GM19238 (cell line): ENCODE results near the gene CS.
A peak's percentile ranks its signal among the peaks of the same experiment; 100 is the strongest.
"Not testable (repeated sequence)": the region's sequence is repeated elsewhere in the genome, so short reads cannot be mapped to it uniquely, and the experiment has no call there.

Experiments
- DNase-seq: peaks from one replicate; pipeline ENCODE4 v3.0.0; 2011; ENCODE audit warnings: low spot score; ENCODE audit not compliant: insufficient read length

Gene CS

DNA sequence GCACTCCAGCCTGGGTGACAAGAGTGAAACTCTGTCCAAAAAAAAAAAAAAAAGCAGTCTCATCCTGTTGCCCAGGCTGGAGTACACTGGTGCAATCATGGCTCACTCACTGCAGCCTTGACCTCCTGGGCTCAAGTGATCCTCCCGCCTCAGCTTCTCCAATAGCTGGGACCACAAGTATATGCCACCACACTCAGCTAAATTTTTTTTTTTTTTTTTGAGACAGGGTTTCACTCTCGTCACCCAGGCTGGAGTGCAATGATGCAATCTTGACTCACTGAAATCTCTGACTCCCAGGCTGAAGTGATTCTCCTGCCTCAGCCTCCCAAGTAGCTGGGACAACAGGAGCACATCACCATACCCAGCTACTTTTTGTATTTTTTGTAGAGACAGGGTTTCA, 20.9 kb upstream of the CS start:
- DNase-seq = no peak

DNA sequence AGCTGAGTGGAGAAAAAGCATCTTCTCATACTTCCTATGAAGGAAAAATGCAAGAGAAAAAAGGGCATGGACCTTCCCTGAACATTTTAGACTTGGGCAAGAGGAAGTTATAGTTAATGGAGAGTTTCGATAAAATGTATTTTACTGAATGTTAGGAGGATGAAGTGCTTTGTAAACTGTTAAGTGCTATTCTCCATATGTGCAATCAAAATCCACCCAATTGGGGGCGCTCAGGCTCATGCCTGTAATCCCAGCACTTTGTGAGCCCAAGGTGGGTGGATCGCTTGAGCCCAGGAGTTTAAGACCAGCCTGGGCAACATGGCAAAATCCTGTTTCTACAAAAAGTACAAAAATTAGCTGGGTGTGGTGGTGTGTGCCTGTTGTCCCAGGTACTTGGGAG, 17.5 kb upstream of the CS start:
- DNase-seq = no peak

DNA sequence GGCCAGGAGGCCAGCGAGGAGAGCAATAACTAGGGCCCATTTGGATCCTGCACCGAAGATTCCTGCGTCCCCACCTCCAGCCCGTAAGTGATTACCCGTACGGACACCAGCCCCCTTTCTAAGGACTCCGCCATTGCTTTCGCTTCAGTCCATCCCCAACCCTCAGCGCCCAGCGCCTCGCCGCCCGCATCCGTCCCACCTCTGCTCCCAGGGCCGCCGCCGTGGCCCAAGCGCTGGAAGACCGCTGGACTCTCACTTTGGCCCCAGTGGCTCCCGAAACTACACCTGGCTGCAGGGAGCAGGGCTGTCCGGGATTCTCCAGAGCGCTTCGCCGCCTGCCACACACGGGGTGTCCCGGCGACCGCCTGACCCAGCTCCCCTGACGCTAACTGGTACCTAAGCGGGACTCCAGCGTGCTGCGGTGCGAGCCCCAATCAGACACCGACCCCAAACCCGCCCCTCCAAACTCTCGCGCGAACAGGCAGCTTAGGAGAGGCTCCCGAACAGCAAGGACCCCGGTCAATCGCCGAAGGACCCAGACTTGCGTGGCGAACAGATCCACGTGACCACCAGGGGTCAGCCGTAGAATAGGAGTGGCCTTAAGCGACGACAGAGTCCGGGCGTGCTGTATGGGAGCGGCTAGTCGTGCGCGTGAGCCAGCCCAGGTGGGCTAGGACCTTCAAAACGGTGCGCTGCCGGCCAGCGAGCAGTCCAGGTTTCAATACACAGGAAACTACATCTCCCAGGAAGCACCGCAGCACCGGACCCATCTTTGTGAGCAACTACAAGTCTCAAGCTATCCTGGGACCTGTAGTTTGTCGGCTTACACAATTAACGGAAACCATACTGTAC, 15.7 kb upstream of the CS start, which contains the start of gene CNPY2:
Gene CNPY2, minus strand, starts transcription at position 367 of the 852 bp plus-strand sequence. CDS start 771 bp downstream, outside the sequence.
- DNase-seq = peak; percentile 92

DNA sequence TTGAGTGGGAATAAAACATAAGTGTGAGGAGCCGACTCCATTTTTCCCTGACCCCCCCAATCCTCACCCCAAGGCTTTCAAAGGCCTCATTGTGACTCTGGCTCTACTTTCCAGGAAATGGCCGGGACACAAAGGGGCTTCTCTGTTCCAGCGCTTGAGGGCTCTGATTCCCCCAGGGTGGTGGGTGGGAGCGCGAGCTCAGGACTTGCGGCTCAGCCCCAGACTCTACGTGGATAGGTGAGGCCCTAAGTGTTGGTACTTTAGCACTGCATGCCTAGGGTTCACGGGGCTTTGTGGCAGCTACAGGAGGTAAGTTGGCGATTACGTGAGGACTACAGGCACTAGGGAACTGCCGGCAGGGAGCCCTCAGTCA, 15.1 kb upstream of the CS start:
- no peak for DNase-seq

DNA sequence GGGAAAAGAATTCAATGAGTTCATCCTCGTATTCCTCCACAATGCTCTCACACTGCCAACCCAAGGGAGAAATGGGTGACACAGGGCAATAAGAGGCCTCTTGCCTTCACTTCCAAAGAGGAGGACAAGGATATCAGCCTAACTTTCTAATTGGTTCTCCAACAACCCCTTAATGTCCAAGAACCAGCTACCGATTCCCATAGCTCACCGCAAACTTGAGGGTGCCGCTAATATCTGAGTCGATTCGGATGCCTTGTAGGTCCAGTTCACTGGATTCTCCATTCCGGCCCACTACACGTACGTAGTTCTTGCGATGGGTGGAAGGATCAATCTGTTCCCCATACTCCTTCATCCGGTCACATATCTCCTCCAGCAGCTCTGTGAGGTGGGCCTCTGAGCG, 10.9 kb upstream of the CS start:
- DNase-seq = no peak

DNA sequence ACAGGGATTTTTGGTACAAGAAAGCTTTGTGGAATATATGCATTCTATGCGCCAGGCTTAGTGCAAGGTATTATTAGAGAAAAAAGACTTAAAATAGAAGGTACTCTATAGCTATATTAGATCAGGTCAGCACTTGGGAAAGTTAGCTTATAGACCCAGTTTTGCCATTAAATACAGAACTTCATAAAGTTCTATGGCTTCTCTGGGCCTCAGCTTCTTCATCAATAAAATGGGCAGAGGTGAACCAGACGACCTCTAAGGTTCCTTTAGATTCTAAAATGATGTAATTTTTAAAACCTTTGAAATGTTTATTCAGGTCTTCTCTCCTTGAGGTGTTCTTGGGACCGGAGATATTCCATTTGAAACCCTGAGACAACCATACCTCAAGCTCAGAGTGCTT, 8.6 kb upstream of the CS start:
- DNase-seq = no peak

DNA sequence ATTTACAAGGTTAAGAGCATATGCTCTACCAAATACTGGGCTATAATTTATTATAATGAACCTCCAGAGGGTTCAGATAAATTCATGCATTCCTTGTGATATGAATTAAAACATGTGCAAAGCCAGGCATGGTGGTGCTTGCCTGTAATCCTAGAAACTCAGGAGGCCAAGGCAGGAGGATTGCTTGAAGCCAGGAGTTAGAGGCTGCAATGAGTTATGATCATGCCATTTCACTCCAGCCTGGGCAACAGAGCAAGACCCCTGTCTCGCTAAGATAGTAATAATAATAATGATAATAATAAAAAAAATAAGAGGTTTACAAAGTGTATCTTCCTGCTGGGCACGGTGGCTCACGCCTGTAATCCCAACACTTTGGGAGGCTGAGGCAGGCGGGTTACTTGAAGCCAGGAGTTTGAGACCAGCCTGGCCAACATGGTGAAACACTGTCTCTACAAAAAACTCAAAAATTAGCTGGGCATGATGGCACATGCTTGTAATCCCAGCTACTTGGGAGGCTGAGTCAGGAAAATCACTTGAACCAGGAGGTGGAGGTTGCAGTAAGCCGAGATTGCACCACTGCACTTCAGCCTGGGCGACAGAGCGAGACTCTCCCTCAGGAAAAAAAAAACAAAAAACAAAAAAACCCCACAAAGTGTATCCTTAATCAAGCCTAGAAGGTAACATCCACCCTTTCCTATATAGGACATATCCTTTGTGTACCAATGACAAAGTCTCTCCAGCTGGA, 7.3 kb upstream of the CS start:
- no peak for DNase-seq

DNA sequence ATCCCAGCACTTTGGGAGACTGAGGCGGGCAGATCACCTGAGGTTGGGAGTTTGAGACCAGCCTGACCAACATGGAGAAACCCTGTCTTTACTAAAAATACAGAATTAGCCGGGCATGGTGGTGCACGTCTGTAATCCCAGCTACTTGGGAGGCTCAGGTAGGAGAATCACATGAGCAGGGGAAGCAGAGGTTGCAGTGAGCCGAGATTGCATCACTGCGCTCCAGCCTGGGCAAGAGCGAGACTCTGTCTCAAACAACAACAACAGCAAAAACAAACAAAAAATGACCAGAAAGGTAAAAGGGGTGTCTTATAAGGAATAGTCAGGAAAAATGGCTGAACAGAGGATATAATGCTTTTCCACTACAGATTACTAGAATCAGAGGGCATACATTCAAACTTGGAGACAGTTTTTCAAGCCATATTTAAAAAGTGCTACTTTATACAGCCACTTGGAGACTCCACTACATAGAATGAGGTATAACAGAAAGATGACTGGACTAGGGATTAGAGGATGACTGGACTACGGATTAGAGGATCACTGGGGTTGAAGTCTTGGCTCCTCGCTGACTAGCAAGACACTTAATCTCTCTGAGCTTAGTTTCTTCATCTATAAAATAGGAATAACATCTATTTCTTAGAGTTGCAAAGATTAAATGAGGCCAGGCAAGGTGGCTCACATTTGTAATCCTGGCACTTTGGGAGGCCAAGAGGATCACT, 4.9 kb upstream of the CS start:
- no peak for DNase-seq

DNA sequence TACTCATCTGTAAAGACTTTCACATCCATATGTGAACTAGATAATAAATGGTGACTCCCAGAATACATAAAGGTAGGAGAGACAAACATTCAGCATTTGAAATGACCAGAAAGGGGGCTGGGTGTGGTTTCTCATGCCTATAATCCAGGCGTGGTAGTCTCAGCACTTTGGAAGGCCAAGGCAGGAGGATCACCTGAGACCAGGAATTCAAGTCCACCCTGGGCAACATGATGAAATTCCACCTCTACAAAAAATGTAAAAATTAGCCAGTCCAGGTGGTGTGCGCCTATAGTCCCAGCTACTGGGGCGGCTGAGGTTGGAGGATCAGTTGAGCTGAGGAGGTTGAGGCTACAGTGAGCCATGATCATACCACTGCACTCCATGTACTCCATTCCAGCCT, 4.1 kb upstream of the CS start:
- no peak for DNase-seq

DNA sequence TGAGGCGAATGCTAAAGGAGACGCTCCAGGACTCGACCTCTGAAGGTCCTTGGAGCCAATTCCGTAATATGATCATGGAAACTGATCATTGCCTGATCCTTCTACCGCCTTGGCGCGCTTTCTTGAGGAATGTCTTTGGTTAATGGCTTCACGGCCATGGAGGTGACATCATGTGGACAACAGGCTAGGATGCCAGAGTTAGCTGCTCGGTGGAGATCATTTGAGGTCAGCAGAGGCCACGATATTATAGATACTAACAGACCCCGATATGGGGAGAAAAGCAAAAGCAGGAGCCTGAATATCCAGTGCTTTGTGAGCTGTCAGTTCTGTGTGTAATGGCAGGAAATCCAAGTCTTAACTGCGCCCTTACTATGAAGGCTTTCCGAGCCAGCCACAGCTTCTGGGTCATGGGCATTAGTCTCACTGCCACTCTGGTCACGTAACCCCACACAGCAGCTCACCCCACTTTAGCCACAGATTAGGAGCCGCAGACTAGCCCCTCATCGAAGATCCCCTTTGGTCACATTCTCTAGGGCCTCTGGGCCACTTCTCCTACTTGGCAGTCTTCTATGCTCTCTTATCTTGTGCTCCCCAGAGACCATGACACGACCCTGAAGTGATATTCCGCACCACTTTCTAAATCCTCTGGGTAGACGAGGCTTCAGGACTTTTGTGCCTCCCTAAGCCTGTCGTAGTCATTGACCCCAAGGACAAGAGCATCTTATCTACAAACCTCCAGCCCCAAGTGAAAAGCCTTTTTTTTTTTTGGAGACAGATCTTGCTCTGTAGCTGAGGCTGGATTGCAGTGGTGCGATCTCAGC, 724 bp upstream of the CS start:
- DNase-seq = no peak

DNA sequence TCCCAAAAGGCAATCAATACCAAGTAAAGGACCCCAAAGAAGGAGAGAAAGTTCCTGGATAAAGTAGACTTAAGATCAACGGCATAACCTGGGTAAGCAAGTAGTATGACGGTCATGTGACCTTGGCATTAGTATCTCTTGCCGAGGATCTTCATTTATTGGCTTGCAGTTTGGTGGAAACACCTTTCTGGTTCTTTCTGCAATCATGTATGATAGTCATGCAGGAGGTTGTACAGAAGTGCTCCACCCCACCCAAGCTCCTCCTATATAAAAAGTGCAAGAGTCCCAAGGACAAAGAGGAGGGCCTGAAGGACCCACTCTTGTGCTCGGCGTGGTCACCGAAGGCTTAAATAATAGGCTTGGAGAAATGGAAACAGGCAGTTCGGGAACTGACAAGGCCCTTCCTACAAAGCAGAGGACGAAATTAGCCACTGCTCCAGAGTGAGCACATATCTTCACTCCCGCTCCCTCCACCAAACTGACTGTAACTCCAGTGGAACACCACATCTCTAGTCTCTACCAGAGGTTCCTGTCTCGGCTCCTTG, 750 bp downstream of the CS start:
- no peak for DNase-seq

DNA sequence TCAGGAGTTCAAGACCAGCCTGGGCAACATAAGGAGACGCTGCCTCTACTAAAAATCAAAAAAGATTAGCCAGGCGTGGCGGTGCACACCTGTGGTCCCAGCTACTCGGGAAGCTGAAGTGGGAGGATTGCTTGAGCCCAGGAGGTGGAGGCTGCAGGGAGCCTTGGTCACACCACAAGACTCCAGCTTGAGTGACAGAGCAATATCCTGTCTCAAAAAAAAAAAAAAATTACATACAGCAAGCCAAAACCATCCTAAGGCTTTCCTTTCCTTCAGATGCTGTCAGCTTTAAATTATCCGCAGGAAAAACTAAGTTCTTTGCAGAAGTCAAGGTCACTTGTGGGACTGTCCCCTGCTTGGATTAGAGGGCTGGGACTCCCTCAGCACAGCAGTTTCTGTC, 1.3 kb downstream of the CS start:
- DNase-seq = no peak

DNA sequence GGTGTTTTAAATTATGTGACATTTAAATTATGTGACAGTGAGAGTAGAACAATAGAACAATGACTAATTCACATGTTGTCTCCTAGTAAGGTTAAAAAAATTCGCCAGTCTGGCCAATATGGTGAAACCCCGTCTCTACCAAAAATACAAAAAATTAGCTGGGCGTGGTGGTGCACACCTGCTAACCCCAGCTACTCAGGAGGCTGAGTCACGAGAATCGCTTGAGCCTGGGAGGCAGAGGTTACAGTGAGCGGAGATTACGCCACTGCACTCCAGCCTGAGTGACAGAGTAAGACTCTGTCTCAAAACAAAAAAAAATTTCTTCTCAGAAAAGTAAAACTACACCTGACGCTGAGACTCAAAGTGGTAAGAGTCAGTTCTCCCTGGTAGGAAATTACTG, 2.7 kb downstream of the CS start:
- no peak for DNase-seq

DNA sequence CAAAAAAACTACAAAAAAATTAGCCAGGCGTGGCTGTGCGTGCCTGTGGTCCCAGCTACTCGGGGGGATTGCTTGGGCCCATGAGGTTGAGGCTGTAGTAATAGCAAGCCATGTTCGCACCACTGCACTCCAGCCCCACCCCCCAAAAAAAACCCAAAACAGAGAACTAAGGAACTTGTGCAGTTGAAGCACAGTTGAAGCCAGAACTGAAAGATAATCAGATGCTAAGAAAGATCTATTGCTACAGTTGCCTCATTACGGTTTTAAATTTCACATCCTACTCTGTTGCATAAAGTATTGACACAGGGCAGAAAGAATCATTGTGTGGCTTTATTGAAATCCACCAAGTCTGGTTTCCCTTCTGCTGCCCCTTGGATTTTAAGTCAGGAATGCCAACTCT, 3.8 kb downstream of the CS start:
- DNase-seq = no peak

DNA sequence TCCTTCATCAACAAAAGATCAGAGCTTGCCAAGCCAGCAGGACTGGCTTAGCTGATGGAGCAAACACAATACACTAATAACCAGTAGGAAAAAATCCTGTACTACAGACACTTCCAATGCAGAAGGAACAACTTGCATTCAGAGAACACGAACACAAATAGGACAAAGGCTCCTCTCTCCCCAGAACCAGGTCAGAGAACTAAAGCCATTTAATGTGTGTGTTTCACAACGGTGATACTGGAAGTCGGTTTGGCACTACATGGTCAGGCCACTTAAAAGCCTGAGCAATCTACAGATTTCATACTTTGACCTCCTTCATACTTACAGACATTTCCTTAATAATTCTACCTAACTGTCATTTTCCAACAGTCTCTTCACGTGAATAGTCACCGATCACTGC, 6.3 kb downstream of the CS start:
- DNase-seq = no peak

DNA sequence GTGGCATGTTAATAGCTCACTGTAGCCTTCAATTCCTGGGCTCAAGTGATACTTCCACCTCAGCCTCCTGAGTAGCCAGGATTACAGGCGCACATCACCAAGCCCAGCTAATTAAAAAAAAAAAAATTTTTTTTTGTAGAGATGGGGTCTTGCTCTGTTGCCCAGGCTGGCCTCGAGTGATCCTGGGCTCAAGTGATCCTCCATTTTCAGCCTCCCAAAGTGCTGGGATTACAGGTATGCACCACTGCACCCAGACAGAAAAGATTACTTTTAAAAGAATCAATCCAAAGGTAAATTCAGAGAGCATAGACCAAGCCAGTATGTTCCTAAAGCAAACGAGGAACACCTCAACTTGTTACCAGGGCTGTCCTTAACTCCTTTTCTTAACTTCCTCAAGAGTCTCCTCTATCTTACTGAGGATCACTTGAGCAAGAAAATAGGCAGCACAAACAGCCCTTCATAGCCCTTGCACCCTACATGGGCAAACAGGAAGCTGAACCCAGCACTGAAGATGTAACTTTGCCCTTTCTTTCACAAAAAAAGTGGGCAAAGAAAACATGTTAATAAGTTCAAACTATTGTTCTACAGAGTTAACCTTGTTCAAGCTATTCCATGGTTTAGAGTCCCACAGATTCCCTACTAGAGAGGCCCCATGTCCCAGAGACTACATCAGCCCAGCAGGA, 11.3 kb downstream of the CS start:
- DNase-seq = no peak

DNA sequence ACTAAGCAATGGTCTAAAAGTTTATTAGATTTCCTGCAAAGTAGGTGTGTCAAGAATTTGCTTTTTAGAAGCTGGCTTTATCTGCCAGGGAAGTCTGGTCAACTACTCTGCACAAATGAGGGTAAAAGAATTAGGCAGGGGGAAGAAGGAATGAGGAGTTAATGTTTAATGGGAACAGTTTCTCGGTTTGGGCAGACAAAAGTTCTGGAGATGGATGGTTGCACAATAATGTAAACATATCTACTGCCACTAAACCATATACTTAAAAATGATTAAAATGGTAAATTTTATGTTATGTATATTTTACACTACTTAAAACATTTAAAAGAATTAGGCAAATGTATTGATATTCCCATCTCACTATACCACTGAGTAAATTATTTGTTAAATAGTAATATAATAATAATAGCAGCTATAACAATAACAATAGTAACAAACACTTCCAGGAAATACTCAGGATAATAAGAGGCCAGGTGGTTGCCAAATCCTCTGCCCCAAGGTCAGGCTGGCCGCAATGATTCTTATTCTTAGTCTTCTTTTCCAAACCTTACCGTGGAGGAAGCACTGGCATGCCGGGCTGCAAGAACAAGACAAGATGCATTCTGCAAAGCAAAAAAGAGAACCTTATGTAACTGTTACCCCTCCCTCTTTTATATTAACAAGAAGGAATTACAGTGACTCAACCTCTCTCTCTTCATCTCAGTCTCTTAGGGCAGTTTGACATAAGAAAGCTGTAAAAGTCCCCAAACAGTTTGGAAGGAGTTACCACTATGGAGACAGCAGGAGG, 13.9 kb downstream of the CS start:
- DNase-seq = no peak

DNA sequence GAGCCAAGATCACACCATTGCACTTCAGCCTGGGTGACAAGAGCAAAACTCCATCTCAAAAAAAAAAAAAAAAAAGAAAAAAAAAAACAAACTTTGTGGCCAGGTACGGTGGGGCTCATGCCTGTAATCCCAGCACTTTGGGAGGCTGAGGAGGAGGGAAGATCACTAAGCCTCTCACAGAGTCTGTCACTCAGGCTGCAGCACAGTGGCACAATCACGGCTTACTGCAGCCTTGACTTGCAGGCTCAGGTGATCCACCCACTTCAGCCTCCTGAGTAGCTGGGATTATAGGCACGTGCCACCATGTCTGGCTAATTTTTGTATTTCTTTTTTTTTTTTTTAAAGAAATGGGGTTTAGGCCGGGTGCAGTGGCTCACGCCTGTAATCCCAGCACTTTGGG, 15.9 kb downstream of the CS start:
- not testable (repeated sequence) for DNase-seq

DNA sequence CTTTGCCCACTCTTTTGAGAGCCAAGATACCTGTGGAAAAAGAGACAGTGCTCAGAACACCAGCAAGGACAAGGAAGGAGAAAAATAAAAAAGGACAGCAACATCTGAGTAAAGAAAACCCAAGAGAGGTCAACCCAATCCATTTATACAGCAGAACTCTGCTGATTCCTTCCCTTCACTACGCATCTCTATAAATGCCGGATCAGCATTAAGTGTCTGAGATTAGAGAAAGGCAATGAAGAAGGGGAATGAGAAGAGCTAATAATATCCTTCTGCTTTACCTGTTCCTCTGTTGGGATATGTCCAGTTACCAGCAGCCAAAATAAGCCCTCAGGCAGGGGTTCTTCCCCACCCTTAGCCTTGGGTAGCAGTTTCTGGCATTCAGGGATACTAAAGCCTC, 17.6 kb downstream of the CS start:
- no peak for DNase-seq

DNA sequence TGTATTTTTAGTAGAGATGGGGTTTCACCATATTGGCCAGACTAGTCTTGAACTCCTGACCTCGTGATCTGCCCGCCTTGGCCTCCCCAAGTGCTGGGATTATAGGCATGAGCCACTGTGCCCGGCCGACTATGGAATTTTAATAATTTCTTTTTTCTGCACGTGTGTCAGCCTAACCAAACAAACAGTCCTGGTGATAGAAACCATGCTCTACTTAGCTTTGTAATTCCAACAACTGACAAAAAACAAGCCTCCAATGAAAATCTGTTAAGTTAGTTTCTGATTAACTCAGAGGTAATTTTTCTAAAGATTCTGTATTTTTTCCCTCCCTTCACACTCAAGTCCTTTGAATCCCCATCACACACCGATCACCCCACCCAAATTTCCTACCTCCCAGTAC, 18.1 kb downstream of the CS start:
- DNase-seq = no peak
